HG03457 (cell line): ENCODE data around the gene VPS13D.

Experiments used
- ATAC-seq: cut with Tn5 transposase; IDR thresholded peaks from one replicate; pipeline ENCODE4 v1.9.1; 2021; ENCODE audit warnings: moderate number of reproducible peaks; ENCODE audit not compliant: unreplicated experiment

VPS13D gene

GRCh38 chr1:12417389-12417788 lies 187.6 kb downstream of the VPS13D start:
- no peak for ATAC-seq

GRCh38 chr1:12420171-12420570 lies 190.3 kb downstream of the VPS13D start:
- no peak for ATAC-seq

GRCh38 chr1:12422488-12422887 lies 192.7 kb downstream of the VPS13D start:
- no peak for ATAC-seq

- ATAC-seq, result no peak
These were observed 194.3 kb downstream of the VPS13D start for GRCh38 chr1:12424087-12424529.

GRCh38 chr1:12424793-12425192 lies 195.0 kb downstream of the VPS13D start:
- ATAC-seq, result no peak

GRCh38 chr1:12426030-12426429 lies 196.2 kb downstream of the VPS13D start:
- ATAC-seq, result no peak

GRCh38 chr1:12428334-12428733 lies 198.5 kb downstream of the VPS13D start:
- no peak for ATAC-seq

GRCh38 chr1:12430525-12430924 lies 200.7 kb downstream of the VPS13D start:
- ATAC-seq, result no peak

GRCh38 chr1:12432897-12433296 lies 203.1 kb downstream of the VPS13D start:
- ATAC-seq, result no peak

- ATAC-seq, result no peak
These were observed 203.7 kb downstream of the VPS13D start for GRCh38 chr1:12433323-12434053.

GRCh38 chr1:12434174-12434573 lies 204.3 kb downstream of the VPS13D start:
- ATAC-seq, result no peak

GRCh38 chr1:12434686-12435085 lies 204.9 kb downstream of the VPS13D start:
- ATAC-seq, result no peak

GRCh38 chr1:12435639-12436344 lies 206.0 kb downstream of the VPS13D start:
- ATAC-seq, result peak; percentile 59

GRCh38 chr1:12436345-12436658 lies 206.5 kb downstream of the VPS13D start:
- ATAC-seq, result no peak

GRCh38 chr1:12436817-12437599 lies 207.2 kb downstream of the VPS13D start:
- no peak for ATAC-seq

GRCh38 chr1:12437629-12438028 lies 207.8 kb downstream of the VPS13D start:
- no peak for ATAC-seq

- peak; percentile 42 for ATAC-seq
These were observed 208.6 kb downstream of the VPS13D start for GRCh38 chr1:12438349-12438924.

GRCh38 chr1:12439073-12439472 lies 209.2 kb downstream of the VPS13D start:
- ATAC-seq, result no peak

- no peak for ATAC-seq
These were observed 211.7 kb downstream of the VPS13D start for GRCh38 chr1:12441414-12442105.

- no peak for ATAC-seq
These were observed 212.4 kb downstream of the VPS13D start for GRCh38 chr1:12442217-12442616.

- ATAC-seq, result no peak
These were observed 213.3 kb downstream of the VPS13D start for GRCh38 chr1:12443151-12443550.
